Neural progenitor cell (in vitro differentiated cells): ENCODE measurements around the gene MBTPS1. TPM values are rescaled to one million over a fixed set of nuclear protein-coding genes. Genes with fewer than 3 reads are reported as not detected.

ENCODE experiments used
- DNase-seq: peaks from one replicate; pipeline ENCODE4 v3.0.0-alpha.2; 2016; ENCODE audit warnings: low spot score
- H2AFZ ChIP-seq: fragments of 200-600 bp; sonication (generic); replicated peaks from 2 replicates; pipeline ENCODE4 v1.6.1; 2016; ENCODE audit warnings: antibody characterized with exemption
- H3F3A ChIP-seq: fragments of 200-600 bp; sonication (generic); 2 replicates; pipeline ENCODE4 v1.6.1; 2016; ENCODE audit warnings: antibody characterized with exemption, low read depth
- H3K27ac ChIP-seq: fragments of 200-600 bp; sonication (generic); 2 replicates; pipeline ENCODE4 v1.5.1; 2016; ENCODE audit warnings: mild to moderate bottlenecking
- H3K27me3 ChIP-seq: fragments of 200-600 bp; sonication (generic); 2 replicates; pipeline ENCODE4 v1.6.1; 2016; ENCODE audit warnings: mild to moderate bottlenecking, moderate library complexity
- H3K36me3 ChIP-seq: fragments of 200-600 bp; sonication (generic); 2 replicates; pipeline ENCODE4 v1.5.1; 2016
- H3K4me1 ChIP-seq: fragments of 200-600 bp; sonication (generic); 2 replicates; pipeline ENCODE4 v1.6.1; 2016; ENCODE audit warnings: mixed run types
- H3K4me2 ChIP-seq: fragments of 200-600 bp; sonication (generic); 2 replicates; pipeline ENCODE4 v1.6.1; 2016
- H3K4me3 ChIP-seq: fragments of 200-600 bp; sonication (generic); 2 replicates; pipeline ENCODE4 v1.5.1; 2016
- H3K79me2 ChIP-seq: fragments of 200-600 bp; sonication (generic); 2 replicates; pipeline ENCODE4 v1.6.1; 2016; ENCODE audit warnings: low read depth
- H3K9ac ChIP-seq: fragments of 200-600 bp; sonication (generic); 2 replicates; pipeline ENCODE4 v1.6.1; 2016
- H3K9me3 ChIP-seq: fragments of 200-600 bp; sonication (generic); 2 replicates; pipeline ENCODE4 v1.5.1; 2016; ENCODE audit warnings: low read depth
- H4K20me1 ChIP-seq: fragments of 200-600 bp; sonication (generic); 2 replicates; pipeline ENCODE4 v1.6.1; 2016; ENCODE audit warnings: low read depth
- H3K27ac Mint-ChIP-seq: 3 replicates; pipeline ENCODE4 v1.8.0; 2021; ENCODE audit warnings: mixed read lengths
- H3K27me3 Mint-ChIP-seq: 2 replicates; pipeline ENCODE4 v1.8.0; 2022; ENCODE audit warnings: low read depth, mild to moderate bottlenecking, inconsistent platforms, moderate library complexity, mixed read lengths; ENCODE audit not compliant: insufficient read depth
- H3K36me3 Mint-ChIP-seq: 3 replicates; pipeline ENCODE4 v1.8.0; 2021; ENCODE audit warnings: mixed read lengths
- H3K4me1 Mint-ChIP-seq: 3 replicates; pipeline ENCODE4 v1.8.0; 2021; ENCODE audit warnings: mixed read lengths
- H3K4me3 Mint-ChIP-seq: 3 replicates; pipeline ENCODE4 v1.8.0; 2021; ENCODE audit warnings: mild to moderate bottlenecking, moderate library complexity, mixed read lengths
- H3K9me3 Mint-ChIP-seq: 3 replicates; pipeline ENCODE4 v1.8.0; 2020; ENCODE audit warnings: mixed read lengths
- CTCF ChIP-seq: fragments of 200-600 bp; sonication (generic); IDR thresholded peaks from 2 replicates; pipeline ENCODE4 v1.5.1; 2017; ENCODE audit warnings: antibody characterized with exemption, mild to moderate bottlenecking
- EZH2 ChIP-seq: fragments of 200-600 bp; sonication (generic); IDR thresholded peaks from 2 replicates; pipeline ENCODE4 v1.6.1; 2017; ENCODE audit warnings: antibody characterized with exemption, mild to moderate bottlenecking, moderate library complexity
- EZH2phosphoT487 ChIP-seq: fragments of 200-600 bp; sonication (generic); IDR thresholded peaks from 2 replicates; pipeline ENCODE4 v1.6.1; 2017; ENCODE audit warnings: antibody characterized with exemption
- total RNA-seq: library from RNA; depleted of rRNA; stranded (reverse); fragments of >200 nt; gene quantifications from 2 replicates; pipeline ENCODE4 v1.2.3, GENCODE V29; 2015; ENCODE audit warnings: low replicate concordance

MBTPS1 gene
- total RNA-seq, 1 donor from 2014 or later, result 52.3 TPM

GRCh38 chr16:84024854-84025253 lies 91.9 kb downstream of the MBTPS1 start:
- peaks cover 7% of the 10 kb centered on the region for H3K36me3 Mint-ChIP-seq
- no peaks in the 10 kb centered on the region for H3K36me3 ChIP-seq

DNA sequence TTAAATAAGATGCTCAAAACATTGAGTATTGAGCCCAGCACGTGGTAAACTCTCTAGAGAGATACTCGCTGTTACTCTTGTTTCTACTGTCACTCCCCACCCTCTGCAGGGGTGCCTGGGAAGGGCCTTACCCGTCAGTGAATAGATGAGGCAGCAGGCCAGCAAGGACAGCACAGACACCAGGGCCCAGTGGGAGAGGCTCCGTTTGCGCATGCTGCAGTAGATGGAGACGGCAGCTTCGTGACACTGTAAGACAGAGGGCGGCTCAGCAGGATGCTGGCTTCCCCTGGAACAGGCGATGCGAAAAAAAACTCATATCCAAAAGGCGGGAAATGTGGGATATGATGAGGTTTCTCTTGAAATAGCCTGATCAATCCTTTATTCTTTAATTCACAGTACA lies 94.1 kb downstream of the MBTPS1 start:
- no peak for DNase-seq
- H3K4me1 ChIP-seq, result peaks cover 20% of the 10 kb centered on the region
- H3K4me2 ChIP-seq, result no peak overlapping the region
- peak overlapping the region; percentile 63 for H3K27ac Mint-ChIP-seq
- peaks cover 8% of the 10 kb centered on the region for H3K27me3 Mint-ChIP-seq
- peaks cover 37% of the 10 kb centered on the region for H3K9me3 Mint-ChIP-seq
- no peaks in the 10 kb centered on the region for H3K36me3 ChIP-seq
- no peak overlapping the region for H3K27ac ChIP-seq
- no peak overlapping the region for H3K4me3 Mint-ChIP-seq
- H3F3A ChIP-seq, result peaks cover 9% of the 10 kb centered on the region
- peaks cover 9% of the 10 kb centered on the region for H3K9me3 ChIP-seq
- no peak for TF ChIP-seq EZH2phosphoT487
- no peak for TF ChIP-seq EZH2
- TF ChIP-seq CTCF, result no peak
- peaks cover 33% of the 10 kb centered on the region for H3K4me1 Mint-ChIP-seq
- H3K36me3 Mint-ChIP-seq, result peaks cover 7% of the 10 kb centered on the region
- no peaks in the 10 kb centered on the region for H3K27me3 ChIP-seq
- no peak overlapping the region for H3K9ac ChIP-seq
- H3K79me2 ChIP-seq, result no peaks in the 10 kb centered on the region
- peak overlapping the region; percentile 68 for H2AFZ ChIP-seq
- no peak overlapping the region for H3K4me3 ChIP-seq
- no peaks in the 10 kb centered on the region for H4K20me1 ChIP-seq

More at GRCh38 chr16:84024854-84025253, 91.9 kb downstream of the MBTPS1 start:
- Mint-ChIP-seq H3K9me3 (peaks cover 23% of the 10 kb centered on the region), H3K27me3 (peaks cover 9% of the 10 kb centered on the region), H3K4me1 (peaks cover 47% of the 10 kb centered on the region), H3K4me3 (no peak overlapping the region), H3K27ac (no peak overlapping the region)
- no peak for TF ChIP-seq CTCF
- TF ChIP-seq EZH2phosphoT487, result no peak
- TF ChIP-seq EZH2, result no peak
- no peak for DNase-seq
- Histone ChIP-seq H3K4me1 (peaks cover 25% of the 10 kb centered on the region), H4K20me1 (no peaks in the 10 kb centered on the region), H3K27ac (no peak overlapping the region), H3K79me2 (no peaks in the 10 kb centered on the region), H3K4me2 (no peak overlapping the region), H3F3A (peaks cover 9% of the 10 kb centered on the region), H3K9ac (no peak overlapping the region), H3K4me3 (no peak overlapping the region), H3K27me3 (no peaks in the 10 kb centered on the region), H3K9me3 (peaks cover 9% of the 10 kb centered on the region), H2AFZ (no peak overlapping the region)

DNA sequence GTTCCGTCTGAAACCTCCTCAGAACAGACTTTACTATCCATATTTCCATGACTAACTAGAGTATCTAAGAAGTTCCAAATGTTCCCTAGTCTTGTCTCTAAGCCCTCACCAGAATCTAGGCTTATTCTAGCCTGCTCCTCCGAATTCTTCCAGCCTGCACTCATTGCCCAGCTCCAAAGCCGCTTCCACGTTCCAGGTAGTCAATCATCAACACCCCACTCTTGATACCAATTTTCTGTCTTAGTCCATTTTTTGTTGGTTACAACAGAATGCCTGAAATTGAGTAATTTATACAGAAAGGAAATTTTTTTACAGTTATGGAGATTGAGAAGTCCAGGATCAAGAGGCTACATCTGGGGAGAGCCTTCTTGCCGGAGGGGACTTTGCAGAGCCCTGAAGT lies 95.3 kb downstream of the MBTPS1 start:
- H3K27me3 Mint-ChIP-seq, result peaks cover 8% of the 10 kb centered on the region

More for the DNA sequence above, 95.3 kb downstream of the MBTPS1 start:
- Mint-ChIP-seq H3K9me3 (peaks cover 37% of the 10 kb centered on the region), H3K36me3 (peaks cover 7% of the 10 kb centered on the region), H3K4me1 (peaks cover 30% of the 10 kb centered on the region), H3K27ac (no peak overlapping the region), H3K4me3 (peak overlapping the region; percentile 0)
- Histone ChIP-seq H3F3A (peaks cover 9% of the 10 kb centered on the region), H3K4me1 (peaks cover 9% of the 10 kb centered on the region), H3K9ac (no peak overlapping the region), H2AFZ (no peak overlapping the region), H3K79me2 (no peaks in the 10 kb centered on the region), H3K27me3 (no peaks in the 10 kb centered on the region), H3K4me3 (no peak overlapping the region), H4K20me1 (no peaks in the 10 kb centered on the region), H3K9me3 (peaks cover 9% of the 10 kb centered on the region), H3K27ac (no peak overlapping the region), H3K4me2 (no peak overlapping the region), H3K36me3 (no peaks in the 10 kb centered on the region)
- DNase-seq, result no peak
- TF ChIP-seq EZH2phosphoT487 (no peak), EZH2 (no peak), CTCF (no peak)
